HepG2 (cell line): Measurements from ENCODE around the gene CYP11A1.

Experiments used
- FOXK1 ChIP-seq: sonication (generic); formaldehyde crosslinking; IDR thresholded peaks from 2 replicates; pipeline ENCODE4 v1.4.0; 2020; ENCODE audit warnings: low read depth, missing genetic modification reagents, borderline replicate concordance
- PHB2 ChIP-seq: fragments of 450-650 bp; IDR thresholded peaks from 2 replicates; pipeline ENCODE4 v1.6.1; 2018; ENCODE audit not compliant: partially characterized antibody
- RBM22 ChIP-seq: fragments of 200-400 bp; formaldehyde crosslinking; optimal IDR thresholded peaks from 2 replicates; pipeline ENCODE3; 2017; ENCODE audit warnings: mild to moderate bottlenecking, low read length, moderate library complexity
- ZNF678 ChIP-seq: sonication (generic); formaldehyde crosslinking; IDR thresholded peaks from 2 replicates; pipeline ENCODE4 v1.4.0; 2020; ENCODE audit warnings: mild to moderate bottlenecking, missing genetic modification reagents

DNA sequence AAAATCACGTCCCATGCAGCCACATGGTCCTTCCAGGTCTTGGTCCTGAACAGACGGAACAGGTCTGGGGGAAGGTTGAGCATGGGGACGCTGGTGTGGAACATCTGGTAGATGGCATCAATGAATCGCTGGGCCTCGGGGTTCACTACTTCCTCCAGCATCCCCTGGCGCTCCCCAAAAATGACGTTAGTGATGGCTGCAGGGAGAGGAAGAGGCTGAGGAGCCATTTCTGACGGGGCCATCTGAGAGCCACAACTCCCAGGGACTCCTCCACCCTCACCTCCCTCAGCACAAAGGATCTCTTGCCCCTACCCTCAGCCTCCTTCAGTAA, 23.7 kb downstream of the CYP11A1 start:
- TF ChIP-seq FOXK1 = no peak
- TF ChIP-seq ZNF678 (CRISPR knock-in tag) = no peak
- no peak for TF ChIP-seq PHB2
- no peak for TF ChIP-seq RBM22
